KMS-11 (cell line): ENCODE results near the gene SAMD10.

Experiments
- H2AFZ ChIP-seq: fragments of 200-600 bp; sonication (generic); 2 replicates; pipeline ENCODE4 v1.6.1; 2016; ENCODE audit warnings: antibody characterized with exemption, mixed run types, low read depth
- H3K27ac ChIP-seq: fragments of 200-600 bp; sonication (generic); 2 replicates; pipeline ENCODE4 v1.6.1; 2016; ENCODE audit warnings: mild to moderate bottlenecking, mixed run types
- H3K27me3 ChIP-seq: fragments of 200-600 bp; sonication (generic); 2 replicates; pipeline ENCODE4 v1.6.1; 2017; ENCODE audit warnings: mild to moderate bottlenecking, low read depth, mixed run types, moderate library complexity; ENCODE audit not compliant: insufficient read depth
- H3K36me3 ChIP-seq: fragments of 200-600 bp; sonication (generic); 2 replicates; pipeline ENCODE4 v1.6.1; 2017; ENCODE audit warnings: mild to moderate bottlenecking, mixed run types; ENCODE audit not compliant: insufficient read depth
- H3K4me1 ChIP-seq: fragments of 200-600 bp; sonication (generic); 2 replicates; pipeline ENCODE4 v1.6.1; 2016; ENCODE audit warnings: mild to moderate bottlenecking, low read depth, mixed run types; ENCODE audit not compliant: poor library complexity, severe bottlenecking
- H3K4me2 ChIP-seq: fragments of 200-600 bp; sonication (generic); 2 replicates; pipeline ENCODE4 v1.7.0; 2016; ENCODE audit warnings: mild to moderate bottlenecking, mixed run types
- H3K4me3 ChIP-seq: fragments of 200-600 bp; sonication (generic); IDR thresholded peaks from 2 replicates; pipeline ENCODE4 v1.6.1; 2017; ENCODE audit warnings: low read depth, low read length, mixed read lengths; ENCODE audit not compliant: insufficient read depth
- H3K79me2 ChIP-seq: fragments of 200-600 bp; sonication (generic); 2 replicates; pipeline ENCODE4 v1.6.1; 2016; ENCODE audit warnings: low read depth, mixed run types; ENCODE audit not compliant: insufficient read depth
- H3K9ac ChIP-seq: fragments of 200-600 bp; sonication (generic); 2 replicates; pipeline ENCODE4 v1.6.1; 2016; ENCODE audit warnings: mild to moderate bottlenecking, mixed run types
- H4K20me1 ChIP-seq: fragments of 200-600 bp; sonication (generic); 2 replicates; pipeline ENCODE4 v1.6.1; 2016; ENCODE audit warnings: mild to moderate bottlenecking, mixed run types; ENCODE audit not compliant: insufficient read depth
- CTCF ChIP-seq: fragments of 200-600 bp; sonication (generic); conservative IDR thresholded peaks from 2 replicates; pipeline ENCODE4 v1.6.1; 2017; ENCODE audit warnings: low read depth, mild to moderate bottlenecking, antibody characterized with exemption, low read length, moderate library complexity, mixed read lengths

SAMD10 gene

GRCh38 chr20:63950701-63951397 is 28.6 kb downstream of the SAMD10 start:
- Histone ChIP-seq H3K79me2 (peaks cover 89% of the 10 kb centered on the region), H4K20me1 (peaks cover 17% of the 10 kb centered on the region; the same call in 1 of the 2 replicates), H3K27me3 (no peaks in the 10 kb centered on the region), H3K4me1 (peaks cover 16% of the 10 kb centered on the region), H2AFZ (no peak overlapping the region), H3K27ac (no peak overlapping the region), H3K4me3 (no peak overlapping the region), H3K4me2 (no peak overlapping the region), H3K9ac (no peak overlapping the region), H3K36me3 (no peaks in the 10 kb centered on the region)
- TF ChIP-seq CTCF = no peak

- H3K79me2 ChIP-seq = peaks cover 59% of the 10 kb centered on the region
Observed at GRCh38 chr20:63947638-63948456, 31.6 kb downstream of the SAMD10 start.

GRCh38 chr20:63946986-63947637 is 32.3 kb downstream of the SAMD10 start:
- Histone ChIP-seq H3K4me3 (no peak overlapping the region), H3K27ac (no peak overlapping the region), H3K27me3 (no peaks in the 10 kb centered on the region), H2AFZ (no peak overlapping the region), H3K79me2 (peaks cover 52% of the 10 kb centered on the region), H4K20me1 (peaks cover 9% of the 10 kb centered on the region; the same call in 1 of the 2 replicates), H3K4me2 (no peak overlapping the region), H3K36me3 (no peaks in the 10 kb centered on the region), H3K9ac (no peak overlapping the region), H3K4me1 (no peaks in the 10 kb centered on the region)
- TF ChIP-seq CTCF = no peak

More at GRCh38 chr20:63947638-63948456, 31.6 kb downstream of the SAMD10 start:
- H3K4me2 ChIP-seq = no peak overlapping the region
- H3K27me3 ChIP-seq = no peaks in the 10 kb centered on the region
- no peak overlapping the region for H2AFZ ChIP-seq
- no peak overlapping the region for H3K4me3 ChIP-seq
- peaks cover 12% of the 10 kb centered on the region; the same call in 1 of the 2 replicates for H4K20me1 ChIP-seq
- peaks cover 3% of the 10 kb centered on the region for H3K4me1 ChIP-seq
- no peaks in the 10 kb centered on the region for H3K36me3 ChIP-seq
- TF ChIP-seq CTCF = no peak
- H3K9ac ChIP-seq = no peak overlapping the region
- H3K27ac ChIP-seq = no peak overlapping the region
